Left hindlimb (tissue), 1 donor: ENCODE results near the gene JAG1.
A peak's percentile ranks its signal among the peaks of the same experiment; 100 is the strongest.

Source experiments
- DNase-seq: peaks from one replicate; pipeline ENCODE4 v3.0.0-alpha.2; 2018

The JAG1 gene

DNA sequence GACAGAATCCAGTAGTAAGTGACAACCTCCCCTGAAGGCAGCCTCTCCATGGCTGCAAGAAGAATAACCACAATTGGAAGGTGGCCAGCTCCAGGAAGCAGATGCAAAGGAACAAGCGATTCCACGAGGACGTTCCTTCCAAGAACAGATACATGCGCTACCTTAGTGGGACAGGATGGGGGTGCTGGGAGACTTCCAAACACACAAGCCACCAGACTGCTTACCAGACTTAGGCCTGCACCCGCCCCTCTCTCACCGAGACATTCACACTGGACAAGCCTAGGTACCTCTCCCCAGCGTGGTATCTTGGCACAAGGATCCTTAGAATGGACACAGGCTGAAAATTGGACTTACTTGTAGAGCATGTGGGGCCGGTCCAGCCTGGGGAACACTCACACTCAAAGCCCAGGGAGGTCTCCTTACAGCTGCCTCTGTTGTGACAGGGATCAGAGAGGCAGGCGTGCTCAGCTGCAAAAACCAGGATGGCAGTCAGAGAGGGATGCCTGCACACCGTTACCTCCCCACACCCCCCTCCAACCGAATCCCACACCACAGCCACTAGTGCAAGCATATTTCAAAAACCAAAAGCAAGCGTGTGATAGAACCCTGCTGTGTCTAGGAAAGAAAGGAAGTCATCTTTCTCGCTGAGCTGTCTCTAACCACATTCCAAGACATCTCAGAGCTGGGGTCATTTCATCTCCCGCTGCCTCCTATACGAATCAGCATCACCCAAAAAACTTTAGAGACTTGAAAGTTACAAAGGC, 22.4 kb downstream of the JAG1 start:
- peak; percentile 61 for DNase-seq

DNA sequence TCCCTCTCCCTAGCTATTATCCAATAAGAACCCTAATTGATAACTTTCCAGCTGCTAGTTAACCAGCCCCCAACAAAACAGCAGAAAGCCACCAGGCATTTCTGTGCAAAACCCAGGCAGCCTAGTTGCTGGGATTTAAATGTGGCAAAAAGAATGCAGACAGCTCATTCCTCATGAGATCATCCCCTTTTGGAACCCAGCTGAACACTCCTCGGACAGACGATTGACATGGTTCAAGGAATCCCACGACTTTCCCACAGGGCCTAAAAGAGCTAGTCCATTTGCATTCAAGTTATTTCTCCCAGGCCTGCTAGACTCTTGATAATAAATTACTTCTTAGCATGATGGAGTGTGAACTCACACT, 24.0 kb downstream of the JAG1 start:
- DNase-seq, result no peak

DNA sequence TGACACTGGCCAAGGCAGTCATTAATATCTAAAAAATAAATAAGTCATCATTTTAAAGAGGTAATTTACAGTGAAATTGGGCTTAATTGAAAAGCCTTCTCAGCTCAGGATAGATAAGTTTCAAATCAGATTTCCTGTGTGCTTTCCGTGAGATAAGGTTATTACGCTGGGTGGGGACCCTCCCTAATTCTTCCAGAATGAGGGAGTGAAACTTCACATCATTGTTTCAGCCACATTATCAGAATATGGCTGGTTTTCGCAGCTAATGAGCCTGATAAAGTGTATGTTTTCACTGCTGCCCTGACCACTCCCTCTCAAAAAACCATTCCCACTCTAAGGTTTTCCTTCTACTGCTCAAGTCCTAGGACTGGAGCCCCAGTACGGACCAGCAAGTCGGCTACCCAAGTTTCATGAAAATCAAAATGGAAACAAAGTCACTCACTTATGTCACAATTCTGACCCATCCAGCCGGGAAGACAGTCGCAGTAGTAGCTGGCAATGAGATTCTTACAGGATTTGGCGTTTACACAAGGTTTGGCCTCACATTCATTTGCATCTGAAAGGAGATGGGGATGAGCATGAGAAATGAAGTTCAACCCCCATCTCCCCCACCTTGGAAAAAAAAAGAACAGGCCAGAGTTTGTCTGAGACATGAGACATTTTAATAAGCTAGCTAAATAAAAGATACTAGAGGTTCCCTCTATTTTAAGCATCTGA, 24.6 kb downstream of the JAG1 start:
- no peak for DNase-seq

DNA sequence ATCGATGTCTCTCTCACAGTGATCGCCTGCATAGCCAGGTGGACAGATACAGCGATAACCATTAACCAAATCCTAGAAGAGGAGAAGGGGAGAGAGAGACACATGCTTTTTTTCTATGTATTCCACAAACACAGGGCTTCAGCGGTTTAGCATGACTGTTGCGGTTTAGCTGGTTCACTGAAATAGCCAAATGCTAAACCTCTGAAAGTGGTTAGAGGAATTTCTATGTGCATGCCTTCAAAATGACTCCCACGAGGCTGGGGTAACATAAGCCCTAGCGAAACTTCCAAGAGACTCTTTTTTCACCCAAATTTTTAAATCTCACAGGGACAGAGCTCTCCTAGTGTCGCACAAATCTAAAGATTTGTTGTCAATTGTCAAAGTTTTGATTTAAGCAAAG, 25.1 kb downstream of the JAG1 start:
- DNase-seq, result no peak

DNA sequence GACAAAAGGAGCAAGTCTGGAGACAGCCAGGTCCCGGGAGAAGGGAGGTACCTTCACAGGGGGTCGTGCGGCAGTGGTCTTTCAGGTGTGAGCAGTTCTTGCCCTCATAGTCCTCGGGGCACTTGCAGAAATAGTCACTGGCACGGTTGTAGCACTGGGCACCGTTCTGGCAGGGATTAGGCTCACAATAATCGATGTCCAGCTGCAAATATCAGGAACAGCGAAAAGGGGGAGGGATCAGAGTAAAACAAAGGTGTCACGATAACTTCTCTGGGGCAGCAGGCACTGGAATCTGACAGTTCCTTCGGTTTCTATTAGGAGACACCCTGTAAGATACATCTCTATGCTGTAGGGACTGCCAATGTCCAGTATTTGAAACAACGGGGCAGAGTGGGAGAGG, 25.9 kb downstream of the JAG1 start:
- DNase-seq, result no peak

DNA sequence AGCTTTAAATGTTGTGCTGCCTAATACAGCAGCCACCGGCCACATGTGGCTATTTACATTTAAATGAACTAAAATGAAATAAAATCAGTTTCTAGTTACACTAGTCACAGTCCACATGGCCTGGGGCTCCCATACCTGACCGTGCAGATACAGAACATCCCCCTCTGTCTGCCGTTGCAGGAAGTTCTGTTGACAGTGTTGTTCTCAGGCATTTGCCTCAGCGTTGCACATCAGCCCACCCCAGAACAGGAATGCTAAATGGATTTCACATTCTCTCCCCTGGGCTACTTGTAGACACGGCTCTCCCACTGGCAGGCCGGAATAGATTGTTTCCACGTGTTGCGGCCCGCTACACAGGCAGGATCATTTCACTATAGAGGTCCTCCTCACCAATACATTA, 26.3 kb downstream of the JAG1 start:
- no peak for DNase-seq

DNA sequence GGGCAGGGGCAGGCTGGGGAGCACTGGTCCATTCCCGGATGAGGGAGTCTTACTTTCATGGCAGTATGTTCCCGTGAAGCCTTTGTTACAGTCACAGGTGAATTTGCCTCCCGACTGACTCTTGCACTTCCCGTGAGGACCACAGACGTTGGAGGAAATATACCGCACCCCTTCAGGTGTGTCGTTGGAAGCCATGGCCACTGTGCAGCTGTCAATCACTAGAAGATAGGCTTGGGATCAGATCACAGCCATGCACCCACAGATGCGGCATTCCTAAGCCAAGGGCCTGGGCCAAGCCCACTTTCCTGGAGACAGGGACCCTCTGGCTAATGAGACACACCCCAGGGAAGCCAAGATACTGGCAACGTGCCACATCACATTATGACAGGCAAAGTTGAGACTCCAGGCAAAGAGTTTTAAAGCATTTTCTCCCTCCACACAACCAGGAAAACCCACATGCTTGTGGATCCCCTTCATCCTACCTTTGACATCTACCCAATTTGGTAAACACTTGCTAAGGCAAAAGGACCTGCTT, 26.8 kb downstream of the JAG1 start:
- DNase-seq, result no peak

DNA sequence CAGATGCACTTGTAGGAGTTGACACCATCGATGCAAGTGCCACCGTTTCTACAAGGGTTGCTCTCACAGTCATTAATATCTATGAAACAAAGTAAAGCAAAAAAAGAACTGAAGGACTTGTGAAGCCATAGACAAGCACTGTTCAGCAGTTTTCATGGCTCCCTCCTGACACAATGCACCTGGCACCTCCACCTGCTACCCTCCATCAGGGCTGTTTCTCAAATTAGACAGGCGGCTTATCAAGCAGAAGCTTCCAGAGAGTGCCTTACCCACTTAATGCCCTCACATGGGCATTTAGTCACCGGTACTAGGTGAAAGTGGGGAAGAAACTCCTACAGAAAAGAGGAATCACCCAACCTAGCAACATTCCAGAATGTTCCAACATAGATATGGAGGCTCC, 27.8 kb downstream of the JAG1 start:
- DNase-seq, result no peak

DNA sequence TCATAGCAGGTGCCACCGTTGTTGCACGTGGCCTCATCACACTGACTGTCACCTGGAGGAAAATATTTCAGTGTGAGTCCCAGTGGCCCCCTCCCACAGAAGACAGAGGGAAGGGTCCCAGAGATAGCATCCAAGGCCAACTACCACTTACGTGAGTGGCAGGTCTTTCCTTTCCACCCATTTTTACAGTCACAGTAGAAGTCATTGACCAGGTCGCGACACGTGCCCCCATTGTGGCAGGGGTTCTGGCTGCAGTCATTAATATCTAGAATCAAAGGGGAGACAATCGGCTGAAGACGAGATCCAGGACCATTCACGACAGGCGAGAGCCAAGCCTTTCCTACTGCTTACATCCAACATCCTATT, 28.6 kb downstream of the JAG1 start:
- DNase-seq, result no peak

DNA sequence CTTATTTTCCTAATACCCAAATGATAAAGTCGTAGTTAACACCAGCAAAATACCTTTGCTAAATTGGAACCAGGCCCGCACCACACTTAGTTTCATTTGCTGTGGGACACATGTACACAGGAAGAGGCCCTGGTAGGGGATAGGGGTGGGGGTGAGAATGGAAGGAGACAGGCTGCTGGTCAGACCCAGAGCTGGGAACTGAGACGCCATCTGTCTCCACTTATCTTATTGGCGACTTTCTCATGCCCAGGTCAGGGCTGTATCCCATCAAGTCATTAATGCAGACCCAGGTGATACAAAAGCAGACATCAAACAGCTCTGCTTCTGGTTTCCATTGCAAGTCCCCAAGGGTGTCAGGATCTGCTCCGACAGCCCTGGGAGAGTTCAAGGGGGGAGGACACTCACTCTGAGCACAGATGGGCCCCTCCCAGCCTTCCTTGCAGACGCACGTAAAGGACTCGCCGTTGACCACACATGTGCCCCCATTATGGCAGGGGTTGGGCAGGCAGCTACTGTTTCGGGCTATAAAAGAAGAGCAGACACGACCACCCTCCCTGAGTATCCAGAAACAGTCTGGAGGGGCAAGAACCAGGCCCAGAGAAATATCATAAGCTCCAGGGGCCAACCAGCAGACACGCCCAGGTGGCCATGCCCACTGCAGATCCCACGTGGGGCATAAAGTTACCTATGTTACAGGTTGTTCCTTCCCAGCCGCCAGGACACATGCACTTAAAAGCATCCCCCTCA, 29.2 kb downstream of the JAG1 start:
- DNase-seq, result no peak

DNA sequence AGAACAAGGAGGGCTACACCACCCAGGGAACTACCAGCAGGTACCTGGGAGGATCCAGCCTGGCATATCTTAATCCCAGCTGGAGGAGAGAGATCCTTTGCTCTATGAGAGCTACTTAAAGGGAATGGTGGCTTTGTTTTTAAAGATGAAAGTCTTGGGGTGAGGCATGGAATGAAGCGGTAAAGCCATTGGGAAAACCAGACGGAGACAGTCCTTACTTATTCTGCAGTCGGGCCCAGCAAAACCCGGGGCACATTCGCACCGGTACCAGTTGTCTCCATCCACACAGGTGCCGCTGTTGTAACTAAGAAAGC, 30.3 kb downstream of the JAG1 start:
- no peak for DNase-seq

DNA sequence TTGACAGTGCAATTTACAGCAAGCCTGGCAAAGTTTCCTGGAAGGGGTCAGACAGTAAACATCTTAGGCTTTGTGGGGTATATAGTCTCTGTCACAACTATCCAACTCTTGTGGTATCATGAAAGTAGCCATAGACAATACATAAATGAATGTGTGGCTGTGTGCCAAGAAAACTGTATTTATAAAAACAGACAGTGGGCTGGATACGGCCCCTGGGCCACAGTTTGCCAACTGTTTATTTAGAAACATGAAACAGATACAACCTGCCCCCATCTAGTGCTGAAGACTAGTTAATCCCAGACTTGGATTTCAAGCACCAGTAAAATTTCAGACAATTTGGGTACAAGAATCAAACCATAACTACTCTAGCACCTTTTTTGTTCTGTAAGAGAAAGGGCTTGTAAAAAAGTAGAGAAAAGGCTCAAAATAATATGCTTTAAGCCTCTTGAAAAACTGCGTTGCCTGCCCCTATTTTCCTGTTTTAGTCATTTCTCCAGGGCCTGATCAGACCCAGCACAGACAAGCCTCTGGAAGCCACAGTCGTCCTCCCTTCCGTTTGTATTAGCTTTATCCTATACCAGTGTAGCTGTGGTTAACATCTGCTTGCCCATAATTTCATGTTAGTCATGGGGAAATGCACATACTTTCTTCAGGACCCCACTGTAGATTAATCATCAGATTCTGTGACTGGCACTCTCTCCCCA, 30.8 kb downstream of the JAG1 start:
- DNase-seq, result no peak

DNA sequence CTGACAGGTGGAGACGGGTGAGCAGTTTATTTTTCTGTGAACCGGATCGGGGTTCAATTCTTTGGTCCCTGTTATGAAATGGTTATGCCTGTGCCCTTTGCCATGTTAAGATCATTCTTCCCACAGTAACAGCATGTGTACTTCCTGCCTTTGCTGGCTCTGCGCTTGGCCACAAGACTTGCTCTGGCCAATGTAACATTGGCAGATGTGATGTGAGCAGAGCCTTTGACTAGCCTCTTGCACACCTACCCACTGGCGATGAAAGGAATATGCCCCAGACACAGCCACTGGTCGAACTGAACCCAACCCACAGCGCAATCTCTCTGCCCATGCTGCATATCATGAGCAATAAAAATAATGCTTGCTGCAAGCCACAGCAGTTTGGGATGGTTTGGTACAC, 31.9 kb downstream of the JAG1 start:
- DNase-seq, result no peak

DNA sequence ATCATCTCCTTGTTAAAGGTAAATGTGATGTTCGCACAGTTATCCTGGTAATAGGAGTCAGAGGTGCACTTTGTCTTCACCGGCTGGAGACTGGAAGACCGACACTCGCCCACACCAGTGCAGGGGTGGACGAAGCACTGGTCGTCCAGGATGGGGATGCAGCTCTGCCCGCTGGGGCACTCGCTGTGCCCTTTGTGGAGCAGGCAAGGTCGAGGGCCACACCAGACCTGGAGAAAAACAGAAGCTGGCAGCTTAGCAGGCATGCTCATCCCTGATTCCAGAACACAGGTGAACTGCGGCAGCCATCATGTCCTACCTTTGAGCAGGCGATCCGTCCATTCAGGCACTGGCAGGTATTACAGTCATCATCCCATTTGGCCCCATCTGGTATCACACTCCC, 32.3 kb downstream of the JAG1 start:
- DNase-seq, result no peak

DNA sequence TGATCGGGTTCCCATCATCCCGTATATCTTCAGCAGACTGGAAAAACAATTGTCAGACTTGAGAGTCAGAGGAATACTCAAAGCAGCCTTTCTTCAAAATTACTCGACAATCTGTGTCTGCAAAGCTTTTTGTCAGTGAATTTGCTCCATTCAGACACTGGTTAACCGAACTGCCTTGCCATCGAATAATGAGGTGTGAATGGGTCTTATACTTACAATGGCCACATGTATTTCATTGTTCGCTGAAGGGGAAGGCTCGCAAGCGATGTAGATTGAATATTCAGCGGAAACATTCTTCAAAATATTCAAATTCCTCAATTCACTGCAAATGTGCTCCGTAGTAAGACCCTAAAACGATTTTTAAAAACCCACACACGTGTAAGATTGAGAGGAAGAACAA, 32.9 kb downstream of the JAG1 start:
- DNase-seq, result no peak

DNA sequence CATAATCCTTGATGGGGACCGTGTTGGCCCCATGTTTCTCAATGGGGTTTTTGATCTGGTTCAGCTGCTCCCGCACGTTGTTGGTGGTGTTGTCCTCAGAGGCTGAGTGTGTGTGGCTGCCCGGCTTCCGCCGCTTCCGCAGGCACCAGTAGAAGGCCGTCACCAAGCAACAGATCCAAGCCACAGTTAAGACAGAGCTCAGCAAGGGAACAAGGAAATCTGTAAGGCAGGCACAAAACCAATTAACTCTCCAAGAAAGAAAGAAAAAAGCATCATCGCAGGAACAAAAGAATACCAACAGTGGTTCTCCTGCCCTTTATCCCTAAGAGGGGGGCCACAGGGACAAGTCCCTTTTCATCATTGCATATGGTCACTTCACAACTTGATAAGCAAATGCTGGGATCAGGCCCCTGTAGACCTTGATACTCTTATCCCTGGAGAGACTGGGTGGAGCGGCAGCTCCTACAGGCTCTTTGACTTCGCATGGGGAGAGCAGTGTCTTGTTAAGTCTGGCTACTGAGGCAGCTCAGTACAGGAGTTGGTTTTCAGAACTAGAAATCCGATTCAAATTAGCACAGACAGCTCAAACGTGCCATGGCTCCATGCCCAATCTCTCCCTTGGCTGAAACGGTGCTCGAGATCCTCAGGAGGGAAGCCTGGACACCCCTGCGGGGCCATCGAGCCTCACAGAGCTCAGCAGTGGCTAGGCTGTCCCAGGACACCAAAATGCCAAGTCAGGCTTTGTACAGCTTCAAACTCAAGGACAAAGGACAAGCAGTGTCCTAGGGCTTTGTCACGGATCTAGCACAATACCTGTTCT, 33.9 kb downstream of the JAG1 start:
- no peak for DNase-seq

DNA sequence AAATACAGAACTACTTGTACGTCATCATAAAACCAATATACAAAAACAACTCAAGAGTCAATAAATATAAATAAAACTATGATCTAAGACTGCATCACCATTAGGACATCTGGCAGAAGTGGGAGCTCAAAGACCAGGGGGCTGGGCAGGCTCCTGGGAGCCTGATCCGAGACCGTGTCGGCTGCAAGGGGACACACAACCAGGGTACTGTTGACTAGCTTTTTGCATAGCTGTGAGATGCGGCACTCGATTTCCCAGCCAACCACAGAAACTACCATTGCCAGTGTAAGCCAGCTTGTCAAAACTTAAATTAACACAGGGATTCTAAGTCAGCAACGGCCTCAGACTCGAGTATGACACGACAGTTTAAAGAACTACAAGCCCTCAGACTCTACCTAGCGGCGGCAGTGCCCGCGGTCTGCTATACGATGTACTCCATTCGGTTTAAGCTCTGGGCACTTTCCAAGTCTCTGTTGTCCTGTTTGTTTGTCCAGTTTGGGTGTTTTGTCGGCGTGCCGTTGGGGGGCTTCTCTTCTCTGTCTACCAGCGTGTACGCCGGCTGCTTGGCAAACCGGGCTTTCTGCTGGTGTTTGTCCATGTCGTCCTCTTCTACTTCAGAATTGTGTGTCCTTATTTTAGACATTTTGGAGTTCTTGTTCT, 34.6 kb downstream of the JAG1 start:
- no peak for DNase-seq

DNA sequence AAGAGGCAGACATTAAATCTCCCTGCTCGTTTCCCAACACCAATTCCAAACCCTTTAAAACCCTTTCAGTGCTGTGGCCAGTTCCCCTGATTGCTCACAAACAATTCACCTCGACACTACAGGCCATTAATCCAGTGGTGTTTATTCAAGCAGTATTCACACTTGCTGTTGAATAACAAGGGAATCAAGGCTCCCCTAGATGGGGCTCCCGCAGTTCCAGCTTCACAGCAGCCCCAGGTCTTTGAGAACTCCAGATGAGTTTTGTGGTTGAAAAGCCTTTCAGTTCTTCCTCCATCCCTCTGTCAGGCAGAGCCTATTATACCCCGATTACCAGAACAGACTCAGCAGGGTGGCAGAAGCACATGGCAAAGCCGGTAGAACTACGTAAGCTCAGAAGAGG, 36.2 kb downstream of the JAG1 start:
- DNase-seq, result no peak

DNA sequence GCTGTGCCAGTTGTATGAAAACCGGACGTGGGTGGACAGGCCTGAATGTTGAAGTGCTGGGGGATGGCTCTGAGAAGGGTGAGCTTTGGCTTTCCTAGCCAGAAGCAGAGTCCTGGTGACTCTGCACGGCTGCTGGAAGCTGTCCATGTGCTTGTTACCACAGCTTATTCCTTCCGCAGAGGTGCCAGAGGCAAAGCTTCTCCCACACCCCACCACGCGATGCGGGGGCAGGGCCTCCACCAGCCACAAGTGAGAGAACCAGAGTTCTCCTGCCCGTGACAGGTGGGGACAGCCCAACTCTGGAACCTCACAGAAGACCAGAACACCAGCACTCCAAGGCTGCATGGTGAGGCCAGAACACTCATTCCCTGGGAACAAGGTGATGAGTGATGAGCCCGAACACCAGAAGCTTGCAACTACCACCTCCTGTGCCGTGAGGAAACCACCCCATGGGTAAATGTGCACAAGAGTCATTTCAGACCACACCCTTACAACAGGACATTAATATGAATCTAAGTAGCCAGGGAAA, 36.7 kb downstream of the JAG1 start:
- DNase-seq, result no peak

DNA sequence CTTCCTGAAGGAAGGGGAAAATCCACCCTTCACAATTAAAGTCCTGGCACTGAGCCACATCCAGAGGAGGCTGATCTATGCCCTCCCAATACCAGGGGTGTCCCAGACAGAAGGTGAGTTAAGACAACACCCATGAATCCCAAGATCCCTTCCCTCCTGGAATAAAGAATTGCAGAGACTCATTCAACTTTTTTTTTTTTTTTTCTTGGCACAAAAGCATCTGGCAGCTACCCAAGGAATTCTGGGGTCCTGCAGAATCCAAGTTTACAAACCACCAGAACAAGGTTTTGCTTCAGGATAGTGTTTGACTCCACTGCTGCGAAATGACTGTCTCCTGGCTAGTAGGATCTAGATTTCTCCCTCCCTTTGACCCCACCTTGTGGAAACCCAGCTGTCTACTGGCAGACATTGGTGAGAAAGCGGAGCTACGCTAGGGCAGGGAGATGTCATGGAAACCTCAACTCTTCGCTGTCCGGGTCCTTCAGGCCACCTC, 37.4 kb downstream of the JAG1 start:
- DNase-seq, result no peak

DNA sequence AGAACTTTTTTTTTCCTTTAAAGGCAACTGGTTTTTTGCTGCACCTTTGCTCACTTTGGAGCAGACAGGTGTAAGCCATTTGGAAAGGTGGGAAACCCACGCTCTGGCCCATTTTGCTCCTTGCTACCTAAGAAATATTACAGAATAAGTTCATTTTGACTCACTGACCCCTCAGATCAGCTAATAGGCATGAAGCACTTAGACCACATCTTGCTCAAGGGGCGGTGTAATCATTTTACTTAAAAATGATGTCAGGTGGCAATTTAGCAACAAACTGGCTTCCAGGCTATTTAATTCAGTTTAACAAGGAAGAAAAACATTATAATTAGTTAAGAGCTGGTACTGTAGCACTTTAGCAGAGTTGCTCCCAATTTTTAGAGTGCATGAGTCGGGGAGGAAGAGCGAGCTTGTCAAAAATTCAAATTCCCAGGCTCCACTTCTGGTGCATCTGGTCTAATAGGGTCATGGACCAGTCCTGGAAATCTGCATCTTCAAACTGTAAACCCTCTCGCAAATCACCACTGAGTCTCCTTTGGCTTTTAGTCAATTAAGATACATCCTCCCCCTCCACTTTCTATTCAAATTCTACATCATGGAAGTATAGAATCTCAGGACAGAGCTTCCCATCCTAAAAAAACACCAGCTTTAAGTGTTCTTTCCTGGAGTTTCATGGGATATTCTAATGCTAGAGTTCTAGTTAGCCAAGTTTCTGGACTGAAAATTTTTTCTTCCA, 38.2 kb downstream of the JAG1 start:
- no peak for DNase-seq
